Prostate gland (tissue), 2 donors: Measurements from ENCODE around the gene NIPA2.

ENCODE experiments used
- CTCF ChIP-seq, 4 experiments: fragments of 200-600 bp in 2 of 4; fragments of 450-650 bp in 2 of 4; sonication (generic) in 2 of 4; IDR thresholded peaks; 1 replicate in 3 of 4; 2 replicates in 1 of 4; pipeline ENCODE4 v1.5.1; 2016 to 2019; ENCODE audit warnings: antibody characterized with exemption in 4 of 4, mild to moderate bottlenecking in 2 of 4, moderate library complexity in 2 of 4
- POLR2A ChIP-seq: fragments of 450-650 bp; IDR thresholded peaks from one replicate; pipeline ENCODE4 v1.6.1; 2016; ENCODE audit warnings: antibody characterized with exemption, mild to moderate bottlenecking

DNA sequence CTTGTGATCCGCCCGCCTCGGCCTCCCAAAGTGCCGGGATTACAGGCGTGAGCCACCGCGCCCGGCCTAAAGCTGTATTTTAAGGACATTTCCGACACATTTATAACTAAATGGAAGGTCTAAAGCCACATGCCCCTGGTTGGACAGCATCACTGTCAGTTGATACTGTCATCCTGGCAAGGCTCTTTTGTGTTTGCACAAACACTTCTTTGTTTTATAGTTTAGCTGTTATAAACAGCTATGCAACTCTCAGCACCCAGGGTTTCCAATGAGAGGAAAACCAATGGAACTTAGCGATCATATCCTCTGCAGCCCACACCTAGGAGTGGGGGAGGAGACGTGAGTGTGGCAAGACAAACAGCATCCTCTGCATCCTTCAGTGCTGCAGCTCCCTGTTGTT lies 32.3 kb upstream of the NIPA2 start:
- TF ChIP-seq CTCF (IDR thresholded peaks at IDR 0.05) (no peak), POLR2A (no peak)
